MM.1S (cell line): ENCODE measurements around the gene CCL17.

Experiments used
- DNase-seq: peaks from one replicate; pipeline ENCODE4 v3.0.0-alpha.2; 2015
- H2AFZ ChIP-seq: fragments of 300-600 bp; sonication (generic); 2 replicates; pipeline ENCODE4 v1.6.0; 2016; ENCODE audit warnings: antibody characterized with exemption, low read length
- H3F3A ChIP-seq: fragments of 300-600 bp; sonication (generic); 2 replicates; pipeline ENCODE4 v1.6.1; 2016; ENCODE audit warnings: mild to moderate bottlenecking, antibody characterized with exemption, low read length, moderate library complexity, mixed read lengths; ENCODE audit not compliant: insufficient read depth
- H3K27ac ChIP-seq: fragments of 300-600 bp; sonication (generic); 2 replicates; pipeline ENCODE4 v1.5.1; 2016; ENCODE audit warnings: mild to moderate bottlenecking, low read length
- H3K27me3 ChIP-seq: fragments of 300-600 bp; sonication (generic); replicated peaks from 2 replicates; pipeline ENCODE4 v1.6.0; 2016; ENCODE audit warnings: low read length; ENCODE audit not compliant: insufficient read depth
- H3K36me3 ChIP-seq: fragments of 300-600 bp; sonication (generic); replicated peaks from 2 replicates; pipeline ENCODE4 v1.6.1; 2016; ENCODE audit warnings: mild to moderate bottlenecking, low read length, mixed read lengths; ENCODE audit not compliant: insufficient read depth
- H3K4me1 ChIP-seq: fragments of 300-600 bp; sonication (generic); 2 replicates; pipeline ENCODE4 v1.6.1; 2016; ENCODE audit warnings: low read length, mixed read lengths
- H3K4me2 ChIP-seq: fragments of 300-600 bp; sonication (generic); 2 replicates; pipeline ENCODE4 v1.6.0; 2016; ENCODE audit warnings: low read depth, low read length
- H3K4me3 ChIP-seq: fragments of 300-600 bp; sonication (generic); 2 replicates; pipeline ENCODE4 v1.5.1; 2016; ENCODE audit warnings: low read length, mixed read lengths
- H3K79me2 ChIP-seq: fragments of 300-600 bp; sonication (generic); 2 replicates; pipeline ENCODE4 v1.6.1; 2016; ENCODE audit warnings: mixed run types, low read length, mixed read lengths
- H3K9ac ChIP-seq: fragments of 300-600 bp; sonication (generic); 2 replicates; pipeline ENCODE4 v1.6.1; 2016; ENCODE audit warnings: low read length, mixed read lengths
- H3K9me2 ChIP-seq: fragments of 300-600 bp; sonication (generic); replicated peaks from 2 replicates; pipeline ENCODE4 v1.6.1; 2016; ENCODE audit warnings: mild to moderate bottlenecking, low read length, mixed read lengths; ENCODE audit not compliant: insufficient read depth
- H3K9me3 ChIP-seq: fragments of 300-600 bp; sonication (generic); replicated peaks from 2 replicates; pipeline ENCODE4 v1.6.1; 2016; ENCODE audit warnings: mild to moderate bottlenecking, low read length, mixed read lengths; ENCODE audit not compliant: insufficient read depth
- H4K20me1 ChIP-seq: fragments of 300-600 bp; sonication (generic); 2 replicates; pipeline ENCODE4 v1.6.1; 2016; ENCODE audit warnings: mild to moderate bottlenecking, low read length, moderate library complexity, mixed read lengths; ENCODE audit not compliant: insufficient read depth
- CTCF ChIP-seq: fragments of 300-600 bp; sonication (generic); IDR thresholded peaks from 2 replicates; pipeline ENCODE4 v1.5.1; 2016; ENCODE audit warnings: antibody characterized with exemption, low read length, mixed read lengths
- EZH2 ChIP-seq: fragments of 300-600 bp; sonication (generic); optimal IDR thresholded peaks from 2 replicates; pipeline ENCODE3; 2017; ENCODE audit warnings: low read depth, mild to moderate bottlenecking, antibody characterized with exemption, low read length, mixed read lengths
- EZH2phosphoT487 ChIP-seq: fragments of 300-600 bp; sonication (generic); IDR thresholded peaks from 2 replicates; pipeline ENCODE4 v1.6.1; 2018; ENCODE audit warnings: antibody characterized with exemption, low read length

The CCL17 gene

GRCh38 chr16:57367116-57367752 lies 37.3 kb upstream of the CCL17 start:
- TF ChIP-seq CTCF (no peak), EZH2phosphoT487 (no peak), EZH2 (no peak)
- Histone ChIP-seq H3K27ac (no peak overlapping the region), H3K4me2 (no peak overlapping the region), H3K9ac (no peak overlapping the region), H3K9me3 (no peaks in the 10 kb centered on the region), H2AFZ (no peak overlapping the region), H3K27me3 (peaks cover 16% of the 10 kb centered on the region), H3K79me2 (no peaks in the 10 kb centered on the region), H3K4me1 (no peaks in the 10 kb centered on the region), H3K9me2 (no peaks in the 10 kb centered on the region), H3K36me3 (no peaks in the 10 kb centered on the region), H3F3A (no peaks in the 10 kb centered on the region), H4K20me1 (no peaks in the 10 kb centered on the region), H3K4me3 (no peak overlapping the region)
- no peak for DNase-seq

GRCh38 chr16:57371494-57372371 lies 32.8 kb upstream of the CCL17 start:
- DNase-seq: no peak
- H3K9ac ChIP-seq: no peak overlapping the region

GRCh38 chr16:57372372-57373116 lies 32.0 kb upstream of the CCL17 start, which contains the start of gene CX3CL1:
Gene CX3CL1 (plus strand): TSS chr16:57372490. CDS start chr16:57372569, 79 bp downstream.
- no peak for TF ChIP-seq CTCF
- TF ChIP-seq EZH2: no peak
- no peak for TF ChIP-seq EZH2phosphoT487
- Histone ChIP-seq H4K20me1 (no peaks in the 10 kb centered on the region), H3K27ac (no peak within 1 kb of the TSS), H3K4me3 (no peak within 1 kb of the TSS), H3K9me2 (no peaks in the 10 kb centered on the region), H3K4me2 (no peak within 1 kb of the TSS), H3F3A (no peaks in the 10 kb centered on the region), H3K9ac (no peak within 1 kb of the TSS), H3K36me3 (no peaks in the 10 kb centered on the region), H3K79me2 (no peaks in the 10 kb centered on the region), H2AFZ (no peak within 1 kb of the TSS), H3K27me3 (peaks cover 14% of the 10 kb centered on the region), H3K9me3 (no peaks in the 10 kb centered on the region), H3K4me1 (no peaks in the 10 kb centered on the region)
- DNase-seq: no peak

More at GRCh38 chr16:57371494-57372371, 32.8 kb upstream of the CCL17 start:
- no peaks in the 10 kb centered on the region for H3F3A ChIP-seq
- H3K4me1 ChIP-seq: no peaks in the 10 kb centered on the region
- no peak overlapping the region for H3K4me3 ChIP-seq
- no peak overlapping the region for H3K4me2 ChIP-seq
- H4K20me1 ChIP-seq: no peaks in the 10 kb centered on the region
- no peaks in the 10 kb centered on the region for H3K9me2 ChIP-seq
- no peaks in the 10 kb centered on the region for H3K79me2 ChIP-seq
- TF ChIP-seq EZH2phosphoT487 (no peak), CTCF (no peak), EZH2 (no peak)
- H3K9me3 ChIP-seq: no peaks in the 10 kb centered on the region
- H3K27ac ChIP-seq: no peak overlapping the region
- H3K27me3 ChIP-seq: peaks cover 16% of the 10 kb centered on the region
- H2AFZ ChIP-seq: no peak overlapping the region
- no peaks in the 10 kb centered on the region for H3K36me3 ChIP-seq
